ENCODE measurements around the gene SLC44A1.

The SLC44A1 gene

GRCh38 chr9:105375323-105375722, 130.9 kb downstream of the SLC44A1 start:
- H3K4me3 ChIP-seq (ENCODE audit: low read depth, low read length): no peak overlapping the region
- no peaks in the 10 kb centered on the region for H3K27me3 ChIP-seq (ENCODE audit: insufficient read depth, low read length)
- no peaks in the 10 kb centered on the region for H3K4me1 ChIP-seq (ENCODE audit: control insufficient read depth, insufficient read depth, low read length, unreplicated experiment)
- peaks cover 9% of the 10 kb centered on the region for H3K36me3 ChIP-seq (ENCODE audit: insufficient read depth, low read length)
- H3K79me2 ChIP-seq (ENCODE audit: control insufficient read depth, insufficient read depth, low read length, unreplicated experiment): no peaks in the 10 kb centered on the region
- no peak overlapping the region for H2AFZ ChIP-seq (ENCODE audit: low read length, unreplicated experiment)
- H3K27ac ChIP-seq (ENCODE audit: low read depth, low read length): no peak overlapping the region

- Histone ChIP-seq H3K36me3 (ENCODE audit: insufficient read depth, low read length) (peaks cover 9% of the 10 kb centered on the region), H2AFZ (ENCODE audit: low read length, unreplicated experiment) (no peak overlapping the region), H3K27ac (ENCODE audit: low read depth, low read length) (no peak overlapping the region), H3K4me1 (ENCODE audit: control insufficient read depth, insufficient read depth, low read length, unreplicated experiment) (no peaks in the 10 kb centered on the region), H3K4me3 (ENCODE audit: low read depth, low read length) (no peak overlapping the region), H3K79me2 (ENCODE audit: control insufficient read depth, insufficient read depth, low read length, unreplicated experiment) (no peaks in the 10 kb centered on the region), H3K27me3 (ENCODE audit: insufficient read depth, low read length) (no peaks in the 10 kb centered on the region)
These were observed 132.4 kb downstream of the SLC44A1 start for GRCh38 chr9:105376893-105377292.

- H2AFZ ChIP-seq (ENCODE audit: low read length, unreplicated experiment): peak overlapping the region; percentile 38
- peak overlapping the region; percentile 83 for H3K4me3 ChIP-seq (ENCODE audit: low read depth, low read length)
These were observed 141.0 kb downstream of the SLC44A1 start for GRCh38 chr9:105385381-105385985.

GRCh38 chr9:105389796-105390195, 145.3 kb downstream of the SLC44A1 start:
- peaks cover 4% of the 10 kb centered on the region for H3K79me2 ChIP-seq (ENCODE audit: control insufficient read depth, insufficient read depth, low read length, unreplicated experiment)
- H3K4me1 ChIP-seq (ENCODE audit: control insufficient read depth, insufficient read depth, low read length, unreplicated experiment): peaks cover 14% of the 10 kb centered on the region
- H3K36me3 ChIP-seq (ENCODE audit: insufficient read depth, low read length): peaks cover 4% of the 10 kb centered on the region; the same call in 1 of the 2 replicates
- no peak overlapping the region for H2AFZ ChIP-seq (ENCODE audit: low read length, unreplicated experiment)
- no peak overlapping the region for H3K27ac ChIP-seq (ENCODE audit: low read depth, low read length)
- H3K4me3 ChIP-seq (ENCODE audit: low read depth, low read length): no peak overlapping the region
- H3K27me3 ChIP-seq (ENCODE audit: insufficient read depth, low read length): no peaks in the 10 kb centered on the region

More at GRCh38 chr9:105385381-105385985, 141.0 kb downstream of the SLC44A1 start:
- peaks cover 4% of the 10 kb centered on the region for H3K36me3 ChIP-seq (ENCODE audit: insufficient read depth, low read length)
- peak overlapping the region; percentile 40 for H3K27ac ChIP-seq (ENCODE audit: low read depth, low read length)
- peaks cover 4% of the 10 kb centered on the region for H3K79me2 ChIP-seq (ENCODE audit: control insufficient read depth, insufficient read depth, low read length, unreplicated experiment)
- H3K4me1 ChIP-seq (ENCODE audit: control insufficient read depth, insufficient read depth, low read length, unreplicated experiment): peaks cover 18% of the 10 kb centered on the region
- H3K27me3 ChIP-seq (ENCODE audit: insufficient read depth, low read length): no peaks in the 10 kb centered on the region

GRCh38 chr9:105390871-105391270, 146.4 kb downstream of the SLC44A1 start:
- Histone ChIP-seq H3K4me3 (ENCODE audit: low read depth, low read length) (no peak overlapping the region), H3K79me2 (ENCODE audit: control insufficient read depth, insufficient read depth, low read length, unreplicated experiment) (peaks cover under 1% of the 10 kb centered on the region), H3K4me1 (ENCODE audit: control insufficient read depth, insufficient read depth, low read length, unreplicated experiment) (peaks cover 11% of the 10 kb centered on the region), H3K27me3 (ENCODE audit: insufficient read depth, low read length) (no peaks in the 10 kb centered on the region), H3K27ac (ENCODE audit: low read depth, low read length) (no peak overlapping the region), H2AFZ (ENCODE audit: low read length, unreplicated experiment) (no peak overlapping the region), H3K36me3 (ENCODE audit: insufficient read depth, low read length) (peaks cover 4% of the 10 kb centered on the region; the same call in 1 of the 2 replicates)

GRCh38 chr9:105391288-105391687, 146.8 kb downstream of the SLC44A1 start:
- H3K4me3 ChIP-seq (ENCODE audit: low read depth, low read length): no peak overlapping the region

GRCh38 chr9:105392531-105392930, 148.1 kb downstream of the SLC44A1 start:
- peaks cover 6% of the 10 kb centered on the region for H3K4me1 ChIP-seq (ENCODE audit: control insufficient read depth, insufficient read depth, low read length, unreplicated experiment)
- no peaks in the 10 kb centered on the region for H3K27me3 ChIP-seq (ENCODE audit: insufficient read depth, low read length)
- peaks cover 4% of the 10 kb centered on the region; the same call in 1 of the 2 replicates for H3K36me3 ChIP-seq (ENCODE audit: insufficient read depth, low read length)
- no peak overlapping the region for H2AFZ ChIP-seq (ENCODE audit: low read length, unreplicated experiment)
- H3K4me3 ChIP-seq (ENCODE audit: low read depth, low read length): no peak overlapping the region
- no peaks in the 10 kb centered on the region for H3K79me2 ChIP-seq (ENCODE audit: control insufficient read depth, insufficient read depth, low read length, unreplicated experiment)
- no peak overlapping the region for H3K27ac ChIP-seq (ENCODE audit: low read depth, low read length)

More at GRCh38 chr9:105391288-105391687, 146.8 kb downstream of the SLC44A1 start:
- peaks cover 11% of the 10 kb centered on the region for H3K4me1 ChIP-seq (ENCODE audit: control insufficient read depth, insufficient read depth, low read length, unreplicated experiment)
- H3K79me2 ChIP-seq (ENCODE audit: control insufficient read depth, insufficient read depth, low read length, unreplicated experiment): no peaks in the 10 kb centered on the region
- peaks cover 4% of the 10 kb centered on the region; the same call in 1 of the 2 replicates for H3K36me3 ChIP-seq (ENCODE audit: insufficient read depth, low read length)
- no peaks in the 10 kb centered on the region for H3K27me3 ChIP-seq (ENCODE audit: insufficient read depth, low read length)
- H3K27ac ChIP-seq (ENCODE audit: low read depth, low read length): no peak overlapping the region
- H2AFZ ChIP-seq (ENCODE audit: low read length, unreplicated experiment): no peak overlapping the region

GRCh38 chr9:105393576-105394344, 149.3 kb downstream of the SLC44A1 start:
- Histone ChIP-seq H3K27ac (ENCODE audit: low read depth, low read length) (no peak overlapping the region), H3K4me3 (ENCODE audit: low read depth, low read length) (no peak overlapping the region), H3K79me2 (ENCODE audit: control insufficient read depth, insufficient read depth, low read length, unreplicated experiment) (no peaks in the 10 kb centered on the region), H3K4me1 (ENCODE audit: control insufficient read depth, insufficient read depth, low read length, unreplicated experiment) (peaks cover 3% of the 10 kb centered on the region), H2AFZ (ENCODE audit: low read length, unreplicated experiment) (no peak overlapping the region), H3K27me3 (ENCODE audit: insufficient read depth, low read length) (no peaks in the 10 kb centered on the region), H3K36me3 (ENCODE audit: insufficient read depth, low read length) (peaks cover 3% of the 10 kb centered on the region; the same call in 1 of the 2 replicates)

- no peak overlapping the region for H3K4me3 ChIP-seq (ENCODE audit: low read depth, low read length)
- no peaks in the 10 kb centered on the region for H3K79me2 ChIP-seq (ENCODE audit: control insufficient read depth, insufficient read depth, low read length, unreplicated experiment)
- no peak overlapping the region for H3K27ac ChIP-seq (ENCODE audit: low read depth, low read length)
- peaks cover 3% of the 10 kb centered on the region for H3K4me1 ChIP-seq (ENCODE audit: control insufficient read depth, insufficient read depth, low read length, unreplicated experiment)
- no peak overlapping the region for H2AFZ ChIP-seq (ENCODE audit: low read length, unreplicated experiment)
- H3K36me3 ChIP-seq (ENCODE audit: insufficient read depth, low read length): no peaks in the 10 kb centered on the region
- no peaks in the 10 kb centered on the region for H3K27me3 ChIP-seq (ENCODE audit: insufficient read depth, low read length)
These were observed 152.0 kb downstream of the SLC44A1 start for GRCh38 chr9:105396441-105396840.

- Histone ChIP-seq H3K36me3 (ENCODE audit: insufficient read depth, low read length) (no peaks in the 10 kb centered on the region), H3K27ac (ENCODE audit: low read depth, low read length) (no peak overlapping the region), H3K4me3 (ENCODE audit: low read depth, low read length) (no peak overlapping the region), H3K27me3 (ENCODE audit: insufficient read depth, low read length) (no peaks in the 10 kb centered on the region), H3K79me2 (ENCODE audit: control insufficient read depth, insufficient read depth, low read length, unreplicated experiment) (no peaks in the 10 kb centered on the region), H2AFZ (ENCODE audit: low read length, unreplicated experiment) (no peak overlapping the region), H3K4me1 (ENCODE audit: control insufficient read depth, insufficient read depth, low read length, unreplicated experiment) (peaks cover 3% of the 10 kb centered on the region)
These were observed 152.4 kb downstream of the SLC44A1 start for GRCh38 chr9:105396901-105397300.

GRCh38 chr9:105399117-105399516, 154.7 kb downstream of the SLC44A1 start:
- H3K79me2 ChIP-seq (ENCODE audit: control insufficient read depth, insufficient read depth, low read length, unreplicated experiment): no peaks in the 10 kb centered on the region
- H3K4me1 ChIP-seq (ENCODE audit: control insufficient read depth, insufficient read depth, low read length, unreplicated experiment): no peaks in the 10 kb centered on the region
- no peaks in the 10 kb centered on the region for H3K27me3 ChIP-seq (ENCODE audit: insufficient read depth, low read length)
- no peak overlapping the region for H3K27ac ChIP-seq (ENCODE audit: low read depth, low read length)
- no peaks in the 10 kb centered on the region for H3K36me3 ChIP-seq (ENCODE audit: insufficient read depth, low read length)
- H2AFZ ChIP-seq (ENCODE audit: low read length, unreplicated experiment): no peak overlapping the region
- H3K4me3 ChIP-seq (ENCODE audit: low read depth, low read length): no peak overlapping the region

All from ACC112 (cell line).